Left ventricle myocardium superior (tissue), 1 donor: ENCODE data around the gene SCLY. TPM values are rescaled to one million over a fixed set of nuclear protein-coding genes. Genes with fewer than 3 reads are reported as not detected.
A peak's percentile ranks its signal among the peaks of the same experiment; 100 is the strongest.

ENCODE experiments used
- ATAC-seq: fragments of 200-7000 bp; cut with Tn5 transposase; one replicate; pipeline ENCODE4 v1.9.1; 2020; ENCODE audit warnings: mild to moderate bottlenecking, moderate library complexity
- DNase-seq: peaks from one replicate; pipeline ENCODE4 v3.0.0-alpha.2; 2020
- intact Hi-C: fragments of 100-400 bp; cut with micrococcal nuclease; formaldehyde crosslinking; loops from one replicate; pipeline ENCODE4 v1.11.0; 2022
- total RNA-seq: library from RNA; stranded (reverse); fragmentation: NEBNext Ultra II Directional; extraction: Animal tissue kit (Norgen Biotek cat#: 25700); gene quantifications from one replicate; pipeline ENCODE4 v1.2.1, GENCODE V29; 2021
- donor health status: DM: no; HTN: yes; CAD: no; lungs with severe emphysema.

The SCLY gene
- total RNA-seq, 1 donor from 2014 or later, result 14.7 TPM

- intact Hi-C loops, result no loop called here
- peak; percentile 20 for DNase-seq
- no peak for ATAC-seq
Measured at GRCh38 chr2:238119756-238120462, 59.1 kb downstream of the SCLY start.

GRCh38 chr2:238120463-238121298 is 59.9 kb downstream of the SCLY start:
- ATAC-seq, result peak; percentile 58
- peak; percentile 54 for DNase-seq
- intact Hi-C loops, result no loop called here

GRCh38 chr2:238121511-238122286 is 60.9 kb downstream of the SCLY start:
- intact Hi-C loops, result no loop called here
- ATAC-seq (no peak), DNase-seq (peak; percentile 23)

GRCh38 chr2:238122287-238123217 is 61.8 kb downstream of the SCLY start:
- intact Hi-C loops, result no loop called here
- DNase-seq, result peak; percentile 25
- no peak for ATAC-seq

GRCh38 chr2:238123218-238123971 is 62.6 kb downstream of the SCLY start:
- intact Hi-C loops, result no loop called here
- ATAC-seq (no peak), DNase-seq (peak; percentile 17)

- intact Hi-C loops, result no loop called here
- ATAC-seq (no peak), DNase-seq (no peak)
Measured at GRCh38 chr2:238123991-238124470, 63.2 kb downstream of the SCLY start.

GRCh38 chr2:238124488-238125126 is 63.8 kb downstream of the SCLY start:
- ATAC-seq (no peak), DNase-seq (no peak)
- intact Hi-C loops, result no loop called here

GRCh38 chr2:238125127-238125885 is 64.5 kb downstream of the SCLY start:
- no peak for ATAC-seq
- intact Hi-C loops, result no loop called here
- DNase-seq, result peak; percentile 17

- ATAC-seq (no peak), DNase-seq (no peak)
- intact Hi-C loops, result no loop called here
Measured at GRCh38 chr2:238126338-238126737, 65.5 kb downstream of the SCLY start.

- no peak for ATAC-seq
Measured at GRCh38 chr2:238126775-238127164, 66.0 kb downstream of the SCLY start.

GRCh38 chr2:238127165-238128060 is 66.6 kb downstream of the SCLY start:
- intact Hi-C loops, result no loop called here
- ATAC-seq (peak; percentile 56), DNase-seq (peak; percentile 44)

More at GRCh38 chr2:238126775-238127164, 66.0 kb downstream of the SCLY start:
- intact Hi-C loops, result no loop called here
- no peak for DNase-seq

GRCh38 chr2:238128061-238128440 is 67.2 kb downstream of the SCLY start:
- intact Hi-C loops, result no loop called here
- ATAC-seq (no peak), DNase-seq (no peak)

GRCh38 chr2:238128534-238129001 is 67.8 kb downstream of the SCLY start:
- no peak for ATAC-seq
- peak; percentile 25 for DNase-seq

GRCh38 chr2:238129166-238130010 is 68.6 kb downstream of the SCLY start:
- DNase-seq (peak; percentile 15), ATAC-seq (no peak)
- intact Hi-C loops, result no loop called here

More at GRCh38 chr2:238128534-238129001, 67.8 kb downstream of the SCLY start:
- intact Hi-C loops, result no loop called here
